ENCODE measurements around the gene BHLHE41.

BHLHE41 gene

DNA sequence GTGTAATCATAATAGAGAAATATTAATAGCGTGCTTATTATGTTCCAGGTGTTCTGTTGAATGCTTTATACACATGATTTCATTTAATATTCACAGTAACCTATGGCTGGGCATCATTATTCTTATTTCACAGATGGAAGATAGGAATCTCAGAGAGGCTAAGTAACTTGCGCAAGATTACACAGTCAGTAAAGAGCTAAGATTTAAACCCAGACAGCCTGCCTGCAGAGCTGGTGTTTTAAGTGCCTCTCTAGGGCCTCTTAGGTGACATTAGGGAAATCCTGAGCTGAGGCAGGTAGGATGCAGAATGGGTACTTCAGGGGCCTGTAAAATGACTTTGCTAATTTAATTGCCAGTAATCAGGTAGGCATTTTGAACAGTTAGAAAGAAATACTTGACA lies 18.5 kb upstream of the BHLHE41 start:
- Mint-ChIP-seq H3K4me3 (no peak overlapping the region), H3K4me1 (no peaks in the 10 kb centered on the region), H3K36me3 (ENCODE audit: low read depth) (no peaks in the 10 kb centered on the region), H3K27ac (no peak overlapping the region), H3K27me3 (ENCODE audit: low read depth, poor library complexity) (peaks cover 14% of the 10 kb centered on the region), H3K9me3 (no peaks in the 10 kb centered on the region)
- no peak for DNase-seq
- no peak for TF ChIP-seq CTCF (IDR thresholded peaks at IDR 0.05)

DNA sequence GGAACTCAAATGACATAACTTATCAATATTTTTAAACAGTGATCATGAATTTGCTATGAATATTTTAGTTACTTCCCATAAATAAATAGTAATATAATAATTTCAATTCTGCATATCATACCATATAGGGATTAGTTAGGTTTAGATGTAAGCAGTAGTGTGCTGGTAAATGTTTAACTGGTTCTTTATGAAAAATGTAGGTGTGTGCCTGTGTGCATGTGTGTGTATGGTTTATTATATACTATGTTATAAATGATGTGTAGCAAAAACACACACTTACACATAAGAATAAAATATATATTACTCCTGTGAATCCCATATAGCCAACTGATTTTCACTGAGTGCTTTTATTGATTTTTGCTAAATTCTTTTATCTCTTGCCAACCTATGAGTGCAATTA lies 14.0 kb upstream of the BHLHE41 start:
- Mint-ChIP-seq H3K27ac (no peak overlapping the region), H3K27me3 (ENCODE audit: low read depth, poor library complexity) (peaks cover 18% of the 10 kb centered on the region), H3K4me3 (no peak overlapping the region), H3K36me3 (ENCODE audit: low read depth) (no peaks in the 10 kb centered on the region), H3K9me3 (no peaks in the 10 kb centered on the region), H3K4me1 (peaks cover 6% of the 10 kb centered on the region)
- TF ChIP-seq CTCF (IDR thresholded peaks at IDR 0.05) = no peak
- DNase-seq = no peak

DNA sequence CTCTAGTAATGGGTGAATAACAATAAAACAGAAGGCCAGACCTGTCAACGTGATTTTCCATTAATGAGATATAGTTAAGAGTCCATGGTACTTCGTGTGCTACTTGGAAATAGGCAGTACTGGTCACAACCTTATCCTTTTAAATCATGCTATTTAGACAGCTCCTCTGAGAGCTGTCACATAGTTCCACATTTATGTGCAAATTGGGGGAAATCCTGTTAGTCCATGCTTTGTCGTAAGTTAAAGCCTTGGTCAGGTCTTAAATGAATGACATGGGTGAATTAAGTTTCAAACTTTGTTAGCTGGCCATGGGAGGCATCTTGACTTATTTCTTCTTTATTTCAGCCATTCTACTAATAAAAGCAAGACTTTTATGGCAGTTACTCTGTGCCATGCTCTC lies 11.9 kb upstream of the BHLHE41 start:
- Mint-ChIP-seq H3K4me3 (no peak overlapping the region), H3K27me3 (ENCODE audit: low read depth, poor library complexity) (peaks cover 28% of the 10 kb centered on the region)
- TF ChIP-seq CTCF (IDR thresholded peaks at IDR 0.05) = no peak

DNA sequence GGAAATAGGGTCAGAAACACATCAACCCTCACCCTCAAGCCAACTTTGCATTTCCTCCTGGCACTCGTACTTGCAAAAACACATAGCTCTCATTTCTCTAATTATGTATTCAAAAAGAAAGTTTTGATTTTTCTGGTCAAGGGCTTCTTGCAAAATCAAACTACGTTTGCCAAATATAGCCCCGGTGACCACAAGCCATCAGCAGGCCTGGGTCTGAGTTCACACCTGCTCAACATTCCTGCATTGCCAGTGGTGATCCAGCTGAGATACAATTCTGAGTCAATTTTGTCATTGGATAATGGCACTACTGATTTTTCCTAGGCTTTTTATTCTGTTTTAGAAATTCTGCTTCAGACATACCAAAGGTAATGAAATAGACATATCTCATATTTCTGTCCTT lies 10.7 kb upstream of the BHLHE41 start:
- TF ChIP-seq CTCF (IDR thresholded peaks at IDR 0.05) = no peak
- H3K27me3 Mint-ChIP-seq (ENCODE audit: low read depth, poor library complexity) = peaks cover 39% of the 10 kb centered on the region
- H3K9me3 Mint-ChIP-seq = no peaks in the 10 kb centered on the region
- peaks cover 6% of the 10 kb centered on the region for H3K4me1 Mint-ChIP-seq
- H3K27ac Mint-ChIP-seq = no peak overlapping the region
- no peak for DNase-seq
- H3K36me3 Mint-ChIP-seq (ENCODE audit: low read depth) = no peaks in the 10 kb centered on the region
- H3K4me3 Mint-ChIP-seq = no peak overlapping the region

More for the DNA sequence above, 11.9 kb upstream of the BHLHE41 start:
- Mint-ChIP-seq H3K27ac (no peak overlapping the region), H3K9me3 (no peaks in the 10 kb centered on the region), H3K36me3 (ENCODE audit: low read depth) (no peaks in the 10 kb centered on the region), H3K4me1 (peaks cover 6% of the 10 kb centered on the region)
- DNase-seq = no peak

- Mint-ChIP-seq H3K27me3 (ENCODE audit: low read depth, poor library complexity) (peaks cover 45% of the 10 kb centered on the region), H3K4me3 (no peak overlapping the region), H3K36me3 (ENCODE audit: low read depth) (no peaks in the 10 kb centered on the region), H3K27ac (no peak overlapping the region), H3K4me1 (peaks cover 6% of the 10 kb centered on the region), H3K9me3 (no peaks in the 10 kb centered on the region)
- no peak for TF ChIP-seq CTCF (IDR thresholded peaks at IDR 0.05)
- no peak for DNase-seq
These were observed 10.2 kb upstream of the BHLHE41 start for GRCh38 chr12:26135010-26135420.

DNA sequence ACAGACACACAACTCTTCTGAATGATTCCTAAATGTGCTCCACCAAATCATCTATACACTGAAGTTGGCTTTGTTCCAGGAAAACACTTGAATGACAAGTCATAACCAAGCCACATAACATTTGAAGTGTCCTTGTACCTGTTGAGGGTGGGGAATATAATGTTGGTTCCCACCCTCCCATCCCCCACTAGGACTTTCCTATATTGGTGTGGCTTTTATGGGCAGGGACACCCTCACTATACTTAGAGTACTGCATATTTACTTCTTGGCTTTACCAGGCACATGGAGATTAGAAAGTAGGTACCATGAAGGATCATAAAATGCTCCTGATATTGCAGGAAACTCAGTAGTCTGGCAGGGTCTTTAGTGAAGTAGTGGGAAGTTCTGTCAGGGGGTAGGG lies 9.7 kb upstream of the BHLHE41 start:
- no peak for DNase-seq
- Mint-ChIP-seq H3K27ac (no peak overlapping the region), H3K9me3 (no peaks in the 10 kb centered on the region), H3K4me1 (peaks cover 6% of the 10 kb centered on the region), H3K4me3 (no peak overlapping the region), H3K36me3 (ENCODE audit: low read depth) (no peaks in the 10 kb centered on the region), H3K27me3 (ENCODE audit: low read depth, poor library complexity) (peaks cover 50% of the 10 kb centered on the region)
- TF ChIP-seq CTCF (IDR thresholded peaks at IDR 0.05) = no peak
